IPS-11a (cell line): ENCODE results near the gene VAPB.

ENCODE experiments used
- H3K4me3 ChIP-seq: one replicate; pipeline ENCODE4 v1.5.1; 2013; ENCODE audit warnings: low read depth, low read length, control low read depth

The VAPB gene

GRCh38 chr20:58479726-58480440 is 90.9 kb downstream of the VAPB start:
- no peak overlapping the region for H3K4me3 ChIP-seq

DNA sequence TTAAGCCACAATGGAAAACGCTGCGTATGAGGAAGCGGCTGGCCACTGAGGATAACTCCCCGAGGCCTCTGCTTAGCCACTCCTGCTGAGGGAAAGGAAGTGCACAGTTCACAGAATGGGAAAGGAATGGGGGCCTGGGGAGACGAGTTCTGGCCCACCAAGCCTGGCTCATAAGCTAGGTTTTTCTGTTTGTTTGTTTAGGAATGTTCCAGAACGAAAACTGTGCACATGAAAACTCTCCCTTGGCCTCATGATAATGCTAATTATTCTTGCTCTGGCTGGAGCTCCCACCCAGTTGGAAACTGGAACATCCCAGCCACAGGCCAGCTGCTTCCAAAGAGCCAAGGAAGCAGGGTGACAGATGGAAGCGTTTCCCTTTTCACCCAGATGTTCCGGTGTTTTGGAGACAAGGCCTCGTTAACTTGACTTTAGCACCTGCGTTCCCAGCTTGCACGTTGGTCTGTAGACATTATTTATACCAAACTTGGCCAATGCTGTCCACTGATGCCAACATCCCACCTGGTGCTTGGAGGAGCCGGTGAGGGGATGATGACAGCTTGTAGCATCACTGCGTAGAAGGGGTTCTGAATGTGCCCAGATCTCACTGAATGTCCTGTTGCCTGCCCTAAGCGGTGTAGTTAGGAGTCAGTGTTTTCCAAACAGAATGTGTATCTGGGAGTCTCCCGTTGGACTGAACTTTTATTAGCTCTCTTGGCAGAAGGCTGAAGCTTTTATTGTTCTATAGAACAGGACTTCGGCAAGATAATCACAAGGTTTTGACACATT is 91.7 kb downstream of the VAPB start:
- H3K4me3 ChIP-seq, result no peak overlapping the region

GRCh38 chr20:58481481-58482021 is 92.5 kb downstream of the VAPB start:
- H3K4me3 ChIP-seq, result no peak overlapping the region

- H3K4me3 ChIP-seq, result no peak overlapping the region
These were observed 93.4 kb downstream of the VAPB start for GRCh38 chr20:58482416-58482815.

DNA sequence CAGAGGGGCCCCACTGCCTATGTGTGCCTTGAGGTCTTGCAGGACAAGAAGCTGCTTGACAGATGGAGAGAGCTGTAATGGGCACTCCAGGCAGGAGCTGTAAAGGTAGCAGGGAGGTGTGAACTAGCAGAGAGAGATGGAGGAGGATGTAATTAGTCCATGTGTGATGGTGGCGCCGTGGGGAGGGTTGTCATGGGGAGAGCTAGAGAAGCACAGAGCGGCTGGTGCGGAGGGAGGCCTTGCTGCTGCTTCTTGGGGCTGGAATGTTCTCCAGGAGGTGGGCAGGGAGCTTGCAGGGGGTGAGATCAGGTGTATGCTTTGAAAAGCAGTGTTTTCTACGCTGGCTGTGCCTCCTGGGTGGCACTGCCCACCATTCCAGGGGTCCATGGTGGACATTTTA is 94.0 kb downstream of the VAPB start:
- H3K4me3 ChIP-seq, result no peak overlapping the region

DNA sequence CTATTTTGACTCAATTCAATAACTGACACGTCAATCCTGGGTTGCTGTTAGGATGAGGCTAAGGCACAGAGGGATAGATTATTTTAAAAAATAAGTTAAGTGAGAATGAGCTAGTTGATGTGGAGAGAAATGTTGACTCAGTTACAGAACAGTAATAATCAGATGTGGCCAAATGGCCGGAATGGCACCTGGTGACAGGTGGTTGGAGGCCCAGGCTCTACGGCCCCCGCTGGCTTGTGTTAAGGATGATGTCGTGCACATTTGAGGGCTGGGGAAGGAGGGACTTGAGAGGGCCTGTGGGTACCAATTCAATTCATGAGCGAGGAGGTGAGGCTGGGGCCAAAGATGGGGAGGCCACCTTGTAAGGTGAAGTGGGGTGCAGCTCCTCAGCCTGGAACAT is 94.4 kb downstream of the VAPB start:
- H3K4me3 ChIP-seq, result no peak overlapping the region

DNA sequence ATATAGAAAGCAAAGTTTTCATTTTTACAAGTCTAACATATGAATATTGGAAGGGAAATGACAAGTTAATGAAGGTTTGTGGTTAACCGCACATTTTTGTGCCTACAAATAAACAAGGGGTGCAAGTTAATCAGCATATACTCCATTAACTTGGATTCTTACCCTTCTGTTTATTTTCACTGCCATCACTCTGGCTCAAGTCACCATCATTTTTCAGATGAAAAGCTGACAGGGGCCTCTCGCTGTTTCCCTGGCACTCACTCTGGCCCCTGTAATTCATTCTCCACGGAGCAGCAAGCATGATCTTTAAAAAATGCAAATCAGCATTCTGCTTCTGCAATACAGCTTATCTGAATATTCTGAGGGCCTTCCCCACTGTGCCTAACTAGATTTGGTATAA is 96.4 kb downstream of the VAPB start:
- no peak overlapping the region for H3K4me3 ChIP-seq

GRCh38 chr20:58486207-58486606 is 97.2 kb downstream of the VAPB start:
- no peak overlapping the region for H3K4me3 ChIP-seq

DNA sequence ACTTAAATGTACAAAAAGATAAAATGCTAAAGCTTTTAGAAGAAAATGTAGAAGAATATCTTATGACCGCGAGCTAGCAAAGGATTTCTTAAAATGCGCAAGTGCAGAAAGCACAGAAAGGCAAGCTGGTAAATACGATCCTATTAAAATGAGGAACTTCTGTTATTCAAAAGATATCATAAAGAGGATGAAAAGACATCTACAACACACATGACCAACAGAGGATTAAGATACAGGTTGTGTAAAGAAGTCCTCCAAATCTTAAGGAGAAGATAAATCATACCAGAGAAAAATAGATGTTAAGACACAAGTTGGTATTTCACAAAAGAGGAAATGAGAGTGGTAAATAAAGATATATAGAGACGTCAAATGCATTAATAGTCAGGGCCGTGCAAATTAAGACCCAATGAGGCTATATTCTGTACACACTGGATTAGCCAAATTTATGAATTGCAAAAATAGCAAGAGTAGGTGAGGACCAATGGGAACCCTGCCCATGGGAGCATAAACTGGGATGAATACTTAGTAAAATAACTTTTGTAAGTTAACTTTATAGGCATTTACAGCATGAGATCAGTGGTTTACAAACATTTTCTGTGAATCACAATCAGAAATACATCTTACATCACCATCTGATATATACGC is 103.2 kb downstream of the VAPB start:
- H3K4me3 ChIP-seq, result no peak overlapping the region

DNA sequence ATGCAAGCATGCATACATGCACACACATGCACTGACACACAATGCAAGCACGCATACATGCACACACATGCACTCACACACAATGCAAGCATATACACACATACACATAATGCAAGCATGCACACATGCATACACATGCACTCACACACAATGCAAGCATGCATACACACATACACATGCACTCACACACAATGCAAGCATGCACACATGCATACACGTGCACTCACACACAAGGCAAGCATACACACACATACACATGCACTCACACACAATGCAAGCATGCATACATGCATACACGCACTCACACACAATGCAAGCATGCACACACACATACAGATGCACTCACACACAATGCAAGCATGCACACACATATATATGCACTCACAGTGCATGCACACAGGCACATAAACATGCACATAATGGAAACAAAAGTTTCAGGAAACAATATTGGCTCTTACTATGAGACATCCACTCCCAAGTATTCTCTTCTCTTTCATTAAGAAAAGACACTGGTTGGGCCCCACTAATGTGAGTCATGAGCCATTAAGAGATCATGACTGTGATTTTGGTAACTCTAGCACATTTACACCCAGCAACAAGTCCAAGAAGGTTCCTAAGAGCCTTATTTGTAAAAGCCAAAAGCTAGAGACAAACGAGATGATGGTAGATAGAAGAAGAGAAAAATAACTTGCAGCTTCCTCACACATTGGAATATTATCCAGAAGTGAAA is 103.9 kb downstream of the VAPB start:
- no peak overlapping the region for H3K4me3 ChIP-seq

GRCh38 chr20:58494923-58495622 is 106.0 kb downstream of the VAPB start:
- H3K4me3 ChIP-seq, result no peak overlapping the region

GRCh38 chr20:58495623-58496428 is 106.8 kb downstream of the VAPB start:
- H3K4me3 ChIP-seq, result no peak overlapping the region

GRCh38 chr20:58496429-58496769 is 107.4 kb downstream of the VAPB start:
- no peak overlapping the region for H3K4me3 ChIP-seq

- H3K4me3 ChIP-seq, result no peak overlapping the region
These were observed 108.1 kb downstream of the VAPB start for GRCh38 chr20:58497076-58497641.

- no peak overlapping the region for H3K4me3 ChIP-seq
These were observed 108.9 kb downstream of the VAPB start for GRCh38 chr20:58497724-58498469.

DNA sequence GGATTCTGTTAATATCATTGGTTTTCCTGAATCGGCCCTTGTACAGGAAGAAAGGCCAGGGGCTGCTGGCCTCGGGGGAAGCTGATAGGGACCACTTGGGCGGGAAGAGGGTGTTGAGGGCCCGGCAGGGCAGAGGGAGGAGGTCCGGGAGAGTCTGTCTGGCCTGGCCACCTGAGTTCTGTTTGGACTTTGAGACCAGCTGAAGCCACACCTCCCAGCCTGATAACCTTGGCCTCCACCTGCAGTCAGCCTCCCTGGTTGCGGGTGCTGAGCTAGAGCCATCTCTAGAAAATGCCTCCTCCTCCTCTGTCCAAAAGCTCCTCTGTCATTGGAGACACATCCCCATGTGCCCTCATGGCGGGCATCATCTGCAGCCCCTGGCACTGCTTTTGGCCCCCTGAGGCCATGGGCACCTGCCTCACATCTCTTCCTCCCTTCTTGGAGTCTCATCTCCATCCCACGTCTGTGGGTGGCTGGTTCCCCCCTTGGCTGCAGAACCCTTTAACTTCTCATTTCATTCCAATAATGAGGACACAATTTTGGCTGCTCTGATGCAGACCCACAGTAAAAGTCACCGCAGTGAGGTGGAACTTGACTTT is 109.5 kb downstream of the VAPB start:
- no peak overlapping the region for H3K4me3 ChIP-seq

DNA sequence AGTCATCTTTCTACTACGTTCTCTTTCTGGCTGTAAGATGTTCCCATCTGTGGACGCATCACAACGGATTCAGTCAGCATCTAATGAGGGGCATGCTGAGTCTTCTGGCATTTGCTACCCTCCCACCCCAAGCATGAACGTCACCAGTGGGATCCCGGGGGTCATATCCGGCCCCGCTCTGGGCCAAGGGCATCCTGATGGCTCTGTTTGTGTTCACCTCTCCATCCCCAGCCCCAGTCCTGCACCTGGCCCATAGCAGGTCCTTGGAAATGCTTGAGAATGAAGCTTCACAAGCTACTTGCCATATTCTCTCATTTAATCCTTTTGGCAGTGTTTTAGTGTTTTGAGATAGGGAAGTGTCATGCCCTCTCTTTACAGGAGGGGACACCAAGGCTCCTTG is 111.2 kb downstream of the VAPB start:
- H3K4me3 ChIP-seq, result no peak overlapping the region
